NB4 (cell line): ENCODE results near the gene GULP1.
"Not testable (repeated sequence)": the region's sequence is repeated elsewhere in the genome, so short reads cannot be mapped to it uniquely, and the experiment has no call there.

Experiments used
- DNase-seq: peaks from one replicate; pipeline ENCODE4 v3.0.0; 2010; ENCODE audit warnings: low read depth
- H3K4me3 ChIP-seq: one replicate; pipeline ENCODE4 v1.5.1; 2011; ENCODE audit warnings: mild to moderate bottlenecking, low read depth, low read length, moderate library complexity
- CTCF ChIP-seq: IDR thresholded peaks from one replicate; pipeline ENCODE4 v1.5.1; 2012; ENCODE audit warnings: low read depth, low read length
- MAX ChIP-seq: IDR thresholded peaks from 2 replicates; pipeline ENCODE4 v1.6.1; 2011; ENCODE audit warnings: low read depth, low read length
- MYC ChIP-seq: IDR thresholded peaks from 2 replicates; pipeline ENCODE4 v1.6.1; 2011; ENCODE audit warnings: low read depth, low read length
- POLR2A ChIP-seq: IDR thresholded peaks from 2 replicates; pipeline ENCODE4 v1.6.1; 2011; ENCODE audit warnings: mild to moderate bottlenecking; ENCODE audit not compliant: insufficient read length; ENCODE audit errors: extremely low read depth

GULP1 gene

GRCh38 chr2:188534875-188535274 lies 243.2 kb downstream of the GULP1 start:
- no peak overlapping the region for H3K4me3 ChIP-seq
- DNase-seq = no peak
- TF ChIP-seq CTCF (no peak), POLR2A (no peak), MYC (no peak), MAX (no peak)

GRCh38 chr2:188551671-188552070 lies 260.0 kb downstream of the GULP1 start:
- no peak for DNase-seq
- TF ChIP-seq MYC = no peak
- no peak for TF ChIP-seq CTCF
- no peak for TF ChIP-seq MAX
- no peak for TF ChIP-seq POLR2A
- no peak overlapping the region for H3K4me3 ChIP-seq

GRCh38 chr2:188557081-188557480 lies 265.4 kb downstream of the GULP1 start:
- no peak for DNase-seq
- TF ChIP-seq MAX (no peak), POLR2A (no peak), MYC (no peak), CTCF (no peak)
- H3K4me3 ChIP-seq = no peak overlapping the region

- H3K4me3 ChIP-seq, DNase-seq: not testable (repeated sequence)
Measured at GRCh38 chr2:188559455-188559854, 267.8 kb downstream of the GULP1 start.

- no peak overlapping the region for H3K4me3 ChIP-seq
- TF ChIP-seq POLR2A (no peak), MYC (no peak), MAX (no peak), CTCF (no peak)
Measured at GRCh38 chr2:188561473-188561979, 269.9 kb downstream of the GULP1 start.

GRCh38 chr2:188569431-188570165 lies 277.9 kb downstream of the GULP1 start:
- no peak for DNase-seq
- no peak overlapping the region for H3K4me3 ChIP-seq
- TF ChIP-seq MAX = no peak
- TF ChIP-seq MYC = no peak
- no peak for TF ChIP-seq POLR2A
- TF ChIP-seq CTCF = no peak

More at GRCh38 chr2:188561473-188561979, 269.9 kb downstream of the GULP1 start:
- no peak for DNase-seq
